Activated CD8-positive, alpha-beta memory T cell treated with anti-CD3 and anti-CD28 coated beads, Interleukin-2, amount 50 U/mL, for 24 hours (primary cell): ENCODE data around the gene MAP6.

Experiments used
- DNase-seq: peaks from one replicate; pipeline ENCODE4 v3.0.0-alpha.2; 2020; ENCODE audit errors: extremely low read depth

The MAP6 gene

DNA sequence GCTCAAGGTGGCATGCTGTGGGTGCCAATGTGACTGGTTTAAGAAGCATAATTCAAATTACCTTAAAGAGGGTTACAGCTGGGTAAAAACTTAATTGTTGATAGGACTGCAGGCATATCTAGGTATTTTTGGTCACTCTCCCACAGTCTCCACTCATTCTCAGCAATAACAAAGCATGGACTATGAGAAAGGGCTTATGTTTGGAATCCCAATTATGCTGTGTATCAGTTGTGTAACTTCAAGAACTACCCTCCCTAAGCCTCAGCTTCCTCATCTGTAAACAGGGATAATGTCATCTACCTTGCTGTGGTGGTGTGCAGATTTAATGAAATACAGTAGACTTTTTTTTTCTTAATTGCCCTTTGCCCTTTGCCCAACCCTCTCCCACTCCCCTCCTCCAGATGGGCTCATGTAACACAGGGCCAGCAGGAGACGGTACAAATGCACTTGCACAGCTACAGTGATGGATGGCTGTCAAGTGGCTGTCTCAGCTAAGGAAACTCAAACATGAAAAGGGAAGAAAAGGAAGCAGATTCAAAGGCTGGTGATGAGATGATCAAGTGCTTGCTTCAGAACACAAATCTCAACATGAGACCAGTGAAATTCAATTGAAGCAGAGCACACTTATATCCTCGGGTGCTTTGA lies 37.6 kb downstream of the MAP6 start:
- no peak for DNase-seq

- DNase-seq = no peak
Observed at GRCh38 chr11:75627906-75628668, 40.8 kb downstream of the MAP6 start.

DNA sequence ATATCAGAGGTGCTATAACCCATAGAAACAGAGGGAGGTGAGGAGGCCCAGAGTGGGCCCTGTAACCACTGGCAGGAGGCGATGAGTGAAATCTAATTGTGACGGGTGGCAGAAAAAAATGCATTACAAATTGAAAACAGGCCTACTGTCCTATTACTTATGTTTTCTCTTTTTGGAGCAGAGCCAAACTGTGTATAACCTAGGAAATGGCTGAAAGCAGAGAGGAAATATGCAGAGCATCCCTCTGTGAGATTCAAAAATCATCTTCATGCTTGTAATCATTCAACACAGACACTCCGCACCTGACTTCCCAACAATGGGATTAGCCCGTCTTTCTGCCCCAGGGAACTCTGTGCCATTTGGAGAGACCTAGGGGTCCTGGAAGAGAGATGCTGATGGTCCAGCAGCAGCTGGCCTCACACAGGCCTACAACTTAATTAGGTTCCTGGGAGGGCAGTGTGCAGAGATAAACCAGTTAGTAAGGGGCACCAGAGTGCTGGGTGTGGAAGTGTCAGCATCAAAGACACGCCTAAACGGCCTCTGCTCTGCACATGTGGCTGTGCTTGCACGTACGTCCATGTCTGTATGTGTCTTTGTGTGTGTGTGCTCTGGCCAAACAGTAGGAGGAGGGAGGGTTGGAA lies 41.8 kb downstream of the MAP6 start:
- DNase-seq = no peak

DNA sequence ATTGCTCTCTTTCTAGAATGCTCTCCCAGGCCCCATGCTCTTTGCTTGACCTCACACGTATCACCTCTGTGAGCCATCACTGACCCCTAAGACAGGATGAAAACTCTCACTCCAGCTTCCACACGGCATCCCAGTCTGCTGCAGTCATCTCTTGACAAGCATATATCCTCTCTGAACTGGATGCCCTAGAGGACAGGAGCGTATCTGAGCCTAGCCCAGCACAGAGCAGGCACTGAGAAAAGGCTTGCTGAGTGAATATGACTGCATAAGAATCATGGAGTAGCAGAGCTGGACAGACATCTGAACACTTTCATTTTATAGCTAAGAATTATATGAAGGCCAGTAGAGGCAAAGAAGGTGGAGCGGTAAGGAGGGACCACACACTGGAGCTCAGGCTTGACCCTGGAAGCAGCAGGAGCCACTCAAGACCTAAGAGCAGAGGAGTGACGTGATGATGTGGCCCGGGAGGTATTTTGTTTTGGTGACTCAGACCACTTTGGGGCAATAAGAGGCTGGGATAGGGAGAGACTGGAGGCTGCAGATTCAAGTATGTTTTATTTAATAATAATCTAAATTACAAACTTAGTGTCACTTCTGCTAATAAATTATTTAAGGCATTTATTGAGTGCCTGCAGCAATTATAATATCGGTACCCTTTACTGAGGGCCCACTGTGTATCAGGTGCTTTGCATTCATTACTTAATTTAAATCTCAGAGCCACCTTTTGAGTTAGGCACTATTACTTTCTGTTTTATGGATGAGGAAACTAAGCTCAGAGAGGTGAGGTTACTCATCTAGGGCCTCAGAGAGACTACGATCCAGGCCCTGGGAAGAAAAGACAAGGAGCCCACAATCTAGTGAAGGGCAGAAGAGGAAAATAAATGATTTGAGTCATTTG lies 42.6 kb downstream of the MAP6 start:
- no peak for DNase-seq

DNA sequence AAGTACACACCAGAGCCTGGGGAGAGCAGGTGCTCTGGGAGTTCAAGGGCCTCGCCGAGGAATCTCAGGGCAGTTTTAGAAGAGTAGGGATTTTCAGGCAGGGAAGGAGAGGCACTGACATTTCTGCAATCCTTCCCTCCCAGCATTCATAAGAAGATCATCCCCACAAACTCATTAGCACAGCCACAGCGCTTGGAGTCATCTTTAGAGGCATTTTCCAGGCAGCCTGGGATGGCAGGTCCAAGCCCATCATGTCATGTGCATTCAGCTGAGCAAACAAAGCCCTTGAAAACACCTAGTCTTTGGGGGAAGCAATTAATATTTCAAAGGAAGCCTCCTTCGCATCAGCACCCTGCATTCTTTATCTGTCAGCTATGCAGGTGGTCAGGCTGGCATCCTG lies 43.8 kb downstream of the MAP6 start:
- no peak for DNase-seq

- DNase-seq = no peak
Observed at GRCh38 chr11:75616281-75616680, 52.6 kb downstream of the MAP6 start.

DNA sequence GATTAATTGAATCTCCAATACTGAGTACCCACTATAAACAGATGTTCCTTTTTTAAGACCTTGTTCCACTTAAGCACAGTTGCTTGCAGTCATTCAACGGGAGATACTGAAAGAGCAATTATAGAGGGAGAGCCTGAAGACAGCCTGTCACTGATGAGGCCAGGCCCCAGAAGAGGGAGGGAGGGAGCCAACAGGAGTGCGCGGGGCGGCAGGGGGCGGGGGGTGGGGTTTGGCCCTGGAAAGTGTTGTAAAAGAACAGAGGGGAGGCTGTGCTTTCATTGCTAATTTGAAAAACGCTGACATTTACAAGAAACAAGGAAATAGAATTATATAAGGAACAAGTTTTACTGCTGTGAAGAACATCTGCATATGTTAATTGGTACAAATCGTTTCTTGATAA lies 53.1 kb downstream of the MAP6 start:
- no peak for DNase-seq

DNA sequence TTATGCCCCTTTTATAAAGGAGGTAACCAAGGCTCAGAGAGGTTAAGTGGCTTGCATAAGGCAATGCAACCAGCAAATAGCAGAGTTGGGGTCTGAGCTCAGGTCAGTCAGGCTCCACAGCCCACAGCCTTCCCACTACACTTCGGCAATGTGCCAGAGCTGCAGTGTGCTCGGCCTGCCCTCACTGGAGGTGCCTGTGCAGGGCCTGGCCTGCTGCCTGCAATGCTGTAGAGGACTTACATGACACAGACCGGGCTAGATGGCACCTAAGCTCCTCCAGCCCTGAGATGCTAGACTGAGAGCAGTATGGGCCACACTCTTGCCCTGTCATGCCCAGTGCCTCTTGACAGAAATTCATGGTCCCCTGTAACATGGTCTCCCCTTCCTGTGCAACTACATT lies 57.0 kb downstream of the MAP6 start:
- no peak for DNase-seq

DNA sequence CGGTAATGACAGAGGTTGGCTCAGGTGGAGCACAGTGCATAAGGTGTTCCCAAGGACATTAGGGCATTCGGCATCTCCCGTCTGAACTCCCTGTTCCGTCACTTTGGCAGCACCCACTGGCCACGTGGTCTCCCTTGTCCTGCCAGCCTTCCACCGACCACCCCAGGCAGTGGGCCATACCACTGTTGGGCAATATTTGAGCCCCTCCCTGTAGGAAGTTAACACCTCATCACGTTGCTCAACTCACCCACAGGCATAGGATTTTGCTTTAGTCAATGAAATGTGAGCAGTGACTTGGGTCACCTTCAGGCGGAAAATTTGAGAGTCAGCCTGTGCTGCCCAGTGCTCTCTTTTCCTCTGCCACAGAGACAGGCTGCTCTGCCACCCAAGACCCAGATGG lies 62.7 kb downstream of the MAP6 start:
- no peak for DNase-seq

DNA sequence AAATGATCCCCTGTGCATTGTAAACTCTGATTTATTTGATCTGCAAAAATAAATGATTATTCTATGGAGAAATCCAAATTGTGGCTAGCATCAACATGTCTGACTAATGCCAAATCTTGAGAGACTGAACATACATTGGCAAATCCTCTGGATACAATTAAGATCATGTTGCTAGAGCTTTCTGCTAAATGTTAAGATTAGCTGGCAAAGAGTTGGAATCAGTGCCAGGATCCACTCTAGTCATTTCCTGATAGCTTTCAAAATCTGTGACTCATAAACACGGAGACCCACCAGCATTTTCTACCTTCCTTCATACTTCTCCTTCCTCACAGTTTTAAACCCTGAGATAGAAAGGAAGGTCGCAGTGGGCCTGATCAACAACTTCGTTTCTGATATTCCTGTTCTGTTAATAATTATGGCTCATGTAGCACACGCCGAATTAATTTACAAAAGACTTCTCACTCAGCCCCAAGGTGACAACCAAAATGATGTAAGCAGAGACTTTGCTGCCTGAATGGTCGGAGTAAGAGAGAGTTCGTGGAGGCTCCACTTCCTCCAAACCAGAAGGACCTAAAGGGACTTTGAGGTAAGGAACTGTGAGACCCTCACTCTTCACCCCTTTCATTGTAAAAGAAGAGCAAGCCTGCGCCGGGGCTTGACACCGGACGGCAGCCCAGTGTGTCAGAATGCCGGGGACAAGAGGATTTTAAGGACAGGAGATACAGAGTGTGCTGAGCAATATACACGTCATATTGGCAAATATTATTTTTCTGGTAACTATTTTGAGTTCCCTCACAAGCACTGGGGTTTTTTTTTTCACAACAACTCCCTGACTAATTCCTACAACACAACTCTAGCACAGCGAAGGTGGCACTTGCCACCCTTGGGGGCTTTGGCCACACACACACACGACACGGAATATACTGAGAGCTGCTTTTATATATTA lies 64.8 kb downstream of the MAP6 start:
- no peak for DNase-seq

- DNase-seq = no peak
Observed at GRCh38 chr11:75602951-75603350, 65.9 kb downstream of the MAP6 start.

DNA sequence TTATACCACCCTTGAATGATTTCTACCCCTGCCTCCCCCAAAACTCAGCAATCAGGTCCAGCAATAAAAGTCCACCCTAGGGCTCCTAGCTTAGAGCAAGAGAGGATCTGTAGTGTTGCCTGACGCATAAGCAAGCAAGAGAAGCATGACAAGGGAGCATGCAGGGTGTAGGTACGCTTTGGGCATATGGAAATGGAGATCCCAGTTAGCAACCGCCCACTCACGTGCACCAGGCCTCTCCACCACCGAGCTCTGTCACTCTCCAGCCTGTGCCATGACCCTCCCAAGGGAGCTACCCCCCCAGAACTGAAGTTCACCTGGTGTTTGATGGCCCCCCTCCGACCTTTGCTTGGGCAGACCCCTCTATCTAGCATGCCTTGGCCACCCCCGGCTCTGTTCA lies 67.3 kb downstream of the MAP6 start:
- no peak for DNase-seq

GRCh38 chr11:75600356-75600755 lies 68.5 kb downstream of the MAP6 start:
- no peak for DNase-seq

DNA sequence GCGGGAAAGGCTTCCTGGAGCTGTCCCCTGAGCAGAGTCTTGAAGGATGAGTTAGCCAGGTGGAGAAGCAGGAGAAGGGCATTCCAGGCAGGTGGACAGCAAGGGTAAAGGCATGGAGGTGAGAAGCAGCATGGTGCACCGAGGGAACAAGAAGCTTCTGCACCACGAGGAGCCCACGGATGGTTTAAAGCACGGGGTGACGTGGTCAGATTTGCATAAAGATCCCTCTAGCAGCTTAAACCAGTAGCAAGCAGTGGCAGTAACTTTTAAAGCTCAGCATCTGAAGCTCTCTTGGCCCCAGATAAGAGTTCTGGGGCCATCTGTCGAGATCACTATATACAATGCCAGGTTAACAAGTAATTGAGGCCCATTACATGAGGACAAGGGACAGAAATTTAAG lies 69.9 kb downstream of the MAP6 start:
- DNase-seq = no peak

DNA sequence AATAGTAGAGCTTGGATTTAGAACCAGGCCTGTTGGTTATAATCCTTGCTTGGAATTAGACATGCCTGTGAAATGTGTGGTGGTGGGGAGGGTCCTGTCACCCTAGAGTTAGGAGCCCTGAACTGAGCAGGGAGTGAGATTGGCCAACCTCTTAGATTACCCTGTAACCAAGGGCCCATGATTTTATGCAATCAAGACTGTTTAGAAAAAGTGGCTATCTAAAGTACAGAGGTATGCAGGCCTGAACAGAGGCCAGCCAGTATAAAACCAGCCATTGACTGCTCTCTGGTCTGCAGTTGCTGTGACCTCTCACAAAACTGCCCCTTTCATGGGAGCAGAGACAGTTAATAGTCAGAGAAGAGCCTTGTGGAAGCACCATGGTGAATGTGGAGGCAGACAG lies 70.6 kb downstream of the MAP6 start:
- no peak for DNase-seq

DNA sequence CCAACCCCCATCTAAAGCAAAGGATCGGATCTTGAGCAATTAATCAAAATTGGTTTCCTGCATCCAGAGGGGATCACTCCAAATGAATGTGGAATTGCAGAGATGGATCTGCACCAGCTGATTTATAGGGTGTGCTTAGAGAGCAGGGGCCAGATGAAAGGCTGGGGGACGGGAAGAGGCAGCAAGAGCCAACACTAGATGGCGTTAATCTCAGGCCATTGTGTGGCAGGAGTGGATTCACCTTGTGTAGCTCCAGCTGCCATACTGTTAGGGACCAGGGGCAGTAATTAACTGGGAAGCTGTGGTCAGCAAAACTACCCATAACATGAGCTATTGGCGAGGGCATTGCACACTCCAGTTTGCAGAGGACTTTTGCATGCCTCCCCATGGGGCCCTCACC lies 71.2 kb downstream of the MAP6 start:
- no peak for DNase-seq

DNA sequence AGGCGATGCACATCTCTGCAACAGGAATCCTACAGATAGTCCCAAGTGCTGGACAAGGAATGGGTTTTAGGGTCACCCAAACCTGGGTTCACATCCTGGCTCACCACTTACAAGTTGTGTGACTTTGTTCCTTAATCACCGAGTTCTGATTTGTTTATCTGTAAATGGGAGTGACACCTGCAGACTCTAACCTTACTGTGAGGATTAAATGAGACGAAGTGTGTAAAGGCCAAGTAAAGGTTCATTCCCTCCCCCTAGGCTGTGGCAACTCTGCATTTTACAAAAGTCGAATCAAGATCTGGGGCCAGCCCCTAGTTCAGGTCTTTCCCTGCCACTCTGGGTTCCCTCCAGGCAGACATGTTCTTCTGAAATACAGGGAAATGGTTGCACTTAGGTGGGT lies 71.9 kb downstream of the MAP6 start:
- no peak for DNase-seq

- no peak for DNase-seq
Observed at GRCh38 chr11:75595429-75595828, 73.4 kb downstream of the MAP6 start.

- DNase-seq = no peak
Observed at GRCh38 chr11:75594211-75594610, 74.6 kb downstream of the MAP6 start.

- DNase-seq = no peak
Observed at GRCh38 chr11:75593286-75593915, 75.4 kb downstream of the MAP6 start.

GRCh38 chr11:75592715-75593114 lies 76.1 kb downstream of the MAP6 start:
- no peak for DNase-seq
